ENCODE data around the gene AKR7A2.

Gene AKR7A2

GRCh38 chr1:19311931-19312781 lies at the start of gene AKR7A2, which contains the start of gene SLC66A1:
Gene AKR7A2, minus strand, starts transcription at chr1:19312144. Its CDS starts 20 bp downstream, at chr1:19312124.
Gene SLC66A1, plus strand, starts transcription at chr1:19312326. Its CDS starts 5,352 bp downstream, at chr1:19317678.
- DNase-seq = peak; percentile 91

- no peak for DNase-seq
Observed at GRCh38 chr1:19360843-19361610, 49.1 kb upstream of the AKR7A2 start.

- DNase-seq = no peak
Observed at GRCh38 chr1:19360432-19360831, 48.5 kb upstream of the AKR7A2 start.

GRCh38 chr1:19360016-19360415 lies 48.1 kb upstream of the AKR7A2 start:
- no peak for DNase-seq

GRCh38 chr1:19359357-19359756 lies 47.4 kb upstream of the AKR7A2 start:
- DNase-seq = no peak

GRCh38 chr1:19358710-19359109 lies 46.8 kb upstream of the AKR7A2 start:
- no peak for DNase-seq

- no peak for DNase-seq
Observed at GRCh38 chr1:19357299-19357986, 45.5 kb upstream of the AKR7A2 start.

- DNase-seq = no peak
Observed at GRCh38 chr1:19356266-19356665, 44.3 kb upstream of the AKR7A2 start.

GRCh38 chr1:19354531-19354981 lies 42.6 kb upstream of the AKR7A2 start:
- no peak for DNase-seq

GRCh38 chr1:19353596-19353995 lies 41.7 kb upstream of the AKR7A2 start:
- no peak for DNase-seq

GRCh38 chr1:19352839-19353238 lies 40.9 kb upstream of the AKR7A2 start:
- no peak for DNase-seq

- no peak for DNase-seq
Observed at GRCh38 chr1:19351873-19352272, 39.9 kb upstream of the AKR7A2 start.

- no peak for DNase-seq
Observed at GRCh38 chr1:19350566-19350965, 38.6 kb upstream of the AKR7A2 start.

- DNase-seq = no peak
Observed at GRCh38 chr1:19349999-19350398, 38.1 kb upstream of the AKR7A2 start.

- no peak for DNase-seq
Observed at GRCh38 chr1:19348441-19349198, 36.7 kb upstream of the AKR7A2 start.

- DNase-seq = no peak
Observed at GRCh38 chr1:19347533-19348172, 35.7 kb upstream of the AKR7A2 start.

GRCh38 chr1:19346026-19346425 lies 34.1 kb upstream of the AKR7A2 start:
- no peak for DNase-seq

GRCh38 chr1:19345391-19345790 lies 33.4 kb upstream of the AKR7A2 start:
- no peak for DNase-seq

GRCh38 chr1:19344831-19345230 lies 32.9 kb upstream of the AKR7A2 start:
- DNase-seq = no peak

GRCh38 chr1:19344372-19344810 lies 32.4 kb upstream of the AKR7A2 start:
- peak; percentile 34 for DNase-seq

- DNase-seq = no peak
Observed at GRCh38 chr1:19343617-19344350, 31.8 kb upstream of the AKR7A2 start.
